Ecto neural progenitor cell (in vitro differentiated cells): ENCODE data around the gene SYNE2.
"Not testable (repeated sequence)": the region's sequence is repeated elsewhere in the genome, so short reads cannot be mapped to it uniquely, and the experiment has no call there.

ENCODE experiments used
- DNase-seq: peaks from one replicate; pipeline ENCODE4 v3.0.0-alpha.2; 2018; ENCODE audit warnings: low spot score

Gene SYNE2, protein sequence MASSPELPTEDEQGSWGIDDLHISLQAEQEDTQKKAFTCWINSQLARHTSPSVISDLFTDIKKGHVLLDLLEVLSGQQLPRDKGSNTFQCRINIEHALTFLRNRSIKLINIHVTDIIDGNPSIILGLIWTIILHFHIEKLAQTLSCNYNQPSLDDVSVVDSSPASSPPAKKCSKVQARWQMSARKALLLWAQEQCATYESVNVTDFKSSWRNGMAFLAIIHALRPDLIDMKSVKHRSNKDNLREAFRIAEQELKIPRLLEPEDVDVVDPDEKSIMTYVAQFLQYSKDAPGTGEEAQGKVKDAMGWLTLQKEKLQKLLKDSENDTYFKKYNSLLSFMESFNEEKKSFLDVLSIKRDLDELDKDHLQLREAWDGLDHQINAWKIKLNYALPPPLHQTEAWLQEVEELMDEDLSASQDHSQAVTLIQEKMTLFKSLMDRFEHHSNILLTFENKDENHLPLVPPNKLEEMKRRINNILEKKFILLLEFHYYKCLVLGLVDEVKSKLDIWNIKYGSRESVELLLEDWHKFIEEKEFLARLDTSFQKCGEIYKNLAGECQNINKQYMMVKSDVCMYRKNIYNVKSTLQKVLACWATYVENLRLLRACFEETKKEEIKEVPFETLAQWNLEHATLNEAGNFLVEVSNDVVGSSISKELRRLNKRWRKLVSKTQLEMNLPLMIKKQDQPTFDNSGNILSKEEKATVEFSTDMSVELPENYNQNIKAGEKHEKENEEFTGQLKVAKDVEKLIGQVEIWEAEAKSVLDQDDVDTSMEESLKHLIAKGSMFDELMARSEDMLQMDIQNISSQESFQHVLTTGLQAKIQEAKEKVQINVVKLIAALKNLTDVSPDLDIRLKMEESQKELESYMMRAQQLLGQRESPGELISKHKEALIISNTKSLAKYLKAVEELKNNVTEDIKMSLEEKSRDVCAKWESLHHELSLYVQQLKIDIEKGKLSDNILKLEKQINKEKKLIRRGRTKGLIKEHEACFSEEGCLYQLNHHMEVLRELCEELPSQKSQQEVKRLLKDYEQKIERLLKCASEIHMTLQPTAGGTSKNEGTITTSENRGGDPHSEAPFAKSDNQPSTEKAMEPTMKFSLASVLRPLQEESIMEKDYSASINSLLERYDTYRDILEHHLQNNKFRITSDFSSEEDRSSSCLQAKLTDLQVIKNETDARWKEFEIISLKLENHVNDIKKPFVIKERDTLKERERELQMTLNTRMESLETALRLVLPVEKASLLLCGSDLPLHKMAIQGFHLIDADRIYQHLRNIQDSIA (N-terminal part only)

DNA sequence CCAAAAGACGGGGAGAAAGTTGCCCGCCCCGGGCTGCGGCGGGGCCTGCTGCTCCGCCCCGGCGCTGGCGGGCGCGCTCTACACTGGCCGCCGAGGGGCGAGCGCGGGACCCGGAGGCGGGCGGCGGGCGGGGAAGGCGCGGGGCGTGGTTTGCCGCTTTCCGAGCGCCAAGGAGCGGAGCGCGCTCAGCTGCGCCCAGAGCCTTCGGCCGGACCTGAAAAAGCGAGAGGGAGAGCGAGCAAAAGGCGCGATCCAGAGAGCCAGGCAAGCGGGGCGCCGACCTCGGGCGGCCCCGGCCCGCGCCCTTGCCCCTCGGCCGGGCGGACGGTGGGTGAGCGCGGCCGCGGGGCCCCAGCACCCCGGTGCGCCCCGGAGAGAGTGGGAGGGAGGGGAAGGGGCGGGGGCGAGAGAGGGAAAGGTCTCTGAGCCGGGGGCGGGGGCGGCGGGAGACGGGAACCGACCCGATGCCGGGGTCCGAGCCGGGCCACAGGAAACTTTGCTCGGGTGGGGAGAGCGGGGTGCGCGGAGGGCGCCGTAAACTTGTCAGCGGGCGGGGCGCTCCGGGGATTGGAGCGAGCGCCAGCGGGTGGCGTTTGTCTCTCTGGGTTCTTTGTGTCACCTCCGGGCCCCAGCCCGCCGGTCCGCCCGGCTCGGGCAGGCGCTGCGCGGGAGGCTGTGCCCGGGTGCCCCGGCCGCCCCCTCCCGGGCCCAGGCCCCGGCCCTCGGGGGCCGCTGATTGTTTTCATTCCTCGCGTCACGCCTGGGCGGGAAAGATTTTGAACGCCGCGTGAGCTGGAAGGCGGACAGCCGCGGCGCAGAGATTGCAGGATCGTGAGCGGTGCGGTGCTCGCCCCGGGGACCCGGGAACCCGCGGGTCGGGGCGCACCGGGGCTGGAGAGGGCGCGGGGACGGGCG is at the start of gene SYNE2:
TSS of gene SYNE2 (plus strand) at position 188 of the 915 bp plus-strand sequence. CDS start 56,145 bp downstream, outside the sequence.
- DNase-seq = peak; percentile 90

DNA sequence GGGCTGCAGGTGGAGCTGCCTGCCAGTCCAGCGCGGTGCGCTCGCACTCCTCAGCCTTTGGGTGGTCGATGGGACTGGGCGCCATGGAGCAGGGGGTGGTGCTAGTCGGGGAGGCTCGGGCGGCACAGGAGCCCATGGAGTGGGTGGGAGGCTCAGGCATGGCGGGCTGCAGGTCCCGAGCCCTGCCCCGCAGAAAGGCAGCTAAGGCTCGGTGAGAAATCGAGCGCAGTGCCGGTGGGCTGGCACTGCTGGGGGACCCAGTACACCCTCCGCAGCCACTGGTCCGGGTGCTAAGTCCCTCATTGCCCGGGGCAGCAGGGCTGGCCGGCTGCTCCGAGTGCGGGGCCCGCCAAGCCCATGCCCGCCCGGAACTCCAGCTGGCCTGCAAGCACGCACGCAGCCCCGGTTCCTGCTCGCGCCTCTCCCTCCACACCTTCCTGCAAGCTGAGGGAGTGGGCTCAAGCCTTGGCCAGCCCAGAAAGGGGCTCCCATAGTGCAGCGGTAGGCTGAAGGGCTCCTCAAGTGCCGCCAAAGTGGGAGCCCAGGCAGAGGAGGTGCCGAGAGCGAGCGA is 49.5 kb upstream of the SYNE2 start:
- not testable (repeated sequence) for DNase-seq

DNA sequence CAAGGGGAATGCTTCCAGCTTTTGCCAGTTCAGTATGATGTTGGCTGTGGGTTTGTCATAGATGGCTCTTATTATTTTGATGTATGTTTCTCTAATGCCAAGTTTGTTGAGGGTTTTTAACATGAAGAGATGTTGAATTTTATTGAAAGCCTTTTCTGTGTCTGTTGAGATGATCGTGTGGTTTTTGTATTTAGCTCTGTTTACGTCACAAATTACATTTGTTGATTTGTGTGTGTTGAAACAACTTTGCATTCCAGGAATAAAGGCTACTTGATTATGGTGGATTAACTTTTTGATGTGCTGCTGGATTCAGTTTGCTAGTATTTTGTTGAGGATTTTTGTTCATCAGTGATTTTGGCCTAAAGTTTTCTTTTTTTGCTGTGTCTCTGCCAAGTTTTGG is 46.7 kb upstream of the SYNE2 start:
- not testable (repeated sequence) for DNase-seq

DNA sequence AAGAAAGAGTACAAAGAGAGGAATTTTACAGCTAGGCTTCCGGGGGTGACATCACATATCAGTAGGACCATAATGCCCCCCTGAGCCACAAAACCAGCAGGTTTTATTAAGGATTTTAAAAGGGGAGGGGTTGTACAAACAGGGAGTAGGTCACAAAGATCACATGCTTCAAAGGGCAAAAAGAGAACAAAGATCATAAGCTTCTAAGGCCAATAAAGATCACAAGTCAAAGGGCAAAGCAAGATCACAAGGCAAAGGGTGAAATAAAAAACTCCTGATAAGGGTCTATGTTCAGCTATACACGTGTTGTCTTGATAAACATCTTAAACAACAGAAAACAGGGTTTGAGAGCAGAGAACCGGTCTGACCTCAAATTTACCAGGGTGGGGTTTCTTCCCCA is 41.1 kb upstream of the SYNE2 start:
- not testable (repeated sequence) for DNase-seq

DNA sequence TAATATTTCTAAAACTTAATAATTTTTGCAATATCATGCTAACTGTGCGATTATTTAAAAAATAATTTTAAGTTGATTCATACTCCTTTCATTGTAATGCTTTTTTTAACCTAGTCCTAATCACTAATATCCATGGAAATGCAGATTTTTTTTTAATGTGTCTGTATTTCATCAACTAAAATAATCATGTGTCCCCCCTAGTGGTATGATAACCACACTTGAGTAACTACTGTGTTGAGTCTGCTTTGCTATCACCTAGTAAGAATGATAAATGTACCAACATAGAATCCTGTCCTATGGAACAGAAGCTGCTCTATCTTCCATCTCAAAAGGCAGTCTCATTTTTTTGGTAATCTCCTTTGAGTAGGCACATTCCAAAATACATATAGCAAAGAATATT is 19.1 kb upstream of the SYNE2 start:
- DNase-seq = no peak

DNA sequence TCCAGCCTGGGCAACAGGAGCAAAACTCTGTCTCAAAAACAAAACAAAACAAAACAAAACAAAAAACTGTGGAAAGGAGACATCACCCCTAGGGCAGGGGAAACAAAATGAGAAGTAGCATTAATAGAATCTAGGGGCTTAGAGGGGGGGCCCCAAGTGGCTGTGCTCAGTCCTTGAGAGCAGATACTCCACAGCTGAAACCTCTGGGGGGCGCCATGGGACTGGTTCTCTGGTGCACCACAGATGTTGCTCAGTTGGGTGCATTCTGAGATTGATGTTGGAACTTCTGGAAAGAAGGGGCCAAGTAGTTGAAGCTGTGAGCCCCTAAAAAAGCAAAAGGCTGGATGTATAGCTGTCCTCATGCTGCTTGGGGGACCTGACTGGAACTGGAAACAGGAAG is 11.8 kb upstream of the SYNE2 start:
- DNase-seq = no peak

DNA sequence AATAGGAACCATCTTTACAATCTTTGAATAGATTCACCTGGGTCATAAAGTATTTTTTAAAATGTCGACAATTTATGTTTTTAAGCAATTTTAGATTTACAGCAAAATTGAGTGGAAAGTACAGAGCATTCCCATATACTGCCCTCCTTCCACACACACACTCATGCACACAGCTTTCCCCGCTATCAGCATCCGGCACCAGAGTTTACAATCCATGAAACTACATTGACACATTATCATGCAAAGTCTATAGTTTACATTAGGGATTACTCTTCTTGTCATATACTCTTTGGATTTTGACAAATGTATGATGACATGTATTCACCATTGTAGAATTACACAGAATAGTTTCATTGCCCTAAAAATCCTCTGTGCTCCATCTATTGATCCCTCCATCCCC is 9.0 kb upstream of the SYNE2 start:
- DNase-seq = no peak

DNA sequence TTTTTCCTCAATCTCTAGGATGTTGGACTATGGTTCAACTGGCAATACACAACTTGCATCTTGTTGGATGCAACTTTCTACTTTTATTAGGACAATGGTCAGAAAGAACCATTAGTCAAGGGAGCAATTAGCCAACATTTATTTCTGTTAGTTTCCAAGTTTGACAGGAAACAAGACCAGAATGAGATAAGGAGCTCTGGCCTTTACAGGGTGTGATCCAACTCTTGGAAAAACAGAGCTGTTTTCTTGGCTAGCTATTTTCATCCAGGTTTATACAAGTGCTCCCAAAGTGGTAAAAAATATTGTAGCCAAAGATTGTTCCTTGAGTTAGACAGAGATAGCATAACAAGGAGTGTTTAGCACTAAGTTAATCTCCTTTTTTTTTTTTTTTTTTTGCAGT is 3.9 kb upstream of the SYNE2 start:
- DNase-seq = no peak

DNA sequence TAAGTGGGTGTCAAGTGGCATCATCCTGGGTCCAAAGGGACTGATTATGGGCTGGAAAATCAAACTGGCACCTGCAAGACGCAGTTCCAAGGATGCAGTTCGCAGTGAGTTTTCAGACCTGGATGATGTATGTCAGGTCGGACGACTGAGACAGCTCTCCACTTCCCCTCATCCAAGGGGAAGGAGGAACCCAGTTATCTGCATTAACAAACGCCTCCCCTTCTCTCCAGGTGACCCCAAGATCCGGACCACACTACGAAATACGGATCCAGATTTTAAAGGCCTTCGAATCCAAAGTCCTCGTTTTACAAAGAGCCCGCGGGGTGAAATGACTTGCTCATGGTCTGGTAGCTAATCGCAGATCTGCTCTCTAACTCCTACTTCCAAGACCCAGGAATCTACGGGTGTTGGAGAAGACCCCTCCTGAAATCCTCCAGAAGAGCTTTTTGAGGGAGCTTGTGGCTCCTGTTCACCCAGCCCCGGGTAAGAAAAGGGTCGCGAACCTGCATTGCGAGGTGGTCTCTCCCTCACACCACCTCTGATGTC is 460 bp upstream of the SYNE2 start:
- no peak for DNase-seq

DNA sequence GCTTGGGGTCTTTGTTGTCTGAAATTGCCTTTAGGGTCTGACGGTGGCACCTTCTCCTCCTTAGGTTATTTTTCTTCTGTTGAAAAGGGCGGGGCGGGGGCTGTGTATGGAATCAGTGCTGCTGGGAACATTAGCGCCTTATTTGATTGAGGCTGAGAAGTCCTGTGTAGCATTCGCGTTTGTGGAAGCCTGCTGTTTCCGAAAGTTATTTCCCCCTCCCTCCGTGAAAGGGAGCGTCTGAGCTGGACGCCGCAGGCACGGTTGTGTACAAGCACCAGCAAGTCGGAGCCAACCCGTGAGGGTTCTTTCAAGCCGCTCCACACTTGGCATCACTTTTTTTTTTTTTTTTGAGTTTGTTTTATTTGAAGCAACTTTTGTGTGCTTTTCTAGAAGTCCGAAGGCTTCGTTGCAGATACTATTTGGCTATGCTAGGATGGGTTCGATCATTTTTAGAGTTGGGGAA is 1.1 kb downstream of the SYNE2 start:
- DNase-seq = peak; percentile 60

DNA sequence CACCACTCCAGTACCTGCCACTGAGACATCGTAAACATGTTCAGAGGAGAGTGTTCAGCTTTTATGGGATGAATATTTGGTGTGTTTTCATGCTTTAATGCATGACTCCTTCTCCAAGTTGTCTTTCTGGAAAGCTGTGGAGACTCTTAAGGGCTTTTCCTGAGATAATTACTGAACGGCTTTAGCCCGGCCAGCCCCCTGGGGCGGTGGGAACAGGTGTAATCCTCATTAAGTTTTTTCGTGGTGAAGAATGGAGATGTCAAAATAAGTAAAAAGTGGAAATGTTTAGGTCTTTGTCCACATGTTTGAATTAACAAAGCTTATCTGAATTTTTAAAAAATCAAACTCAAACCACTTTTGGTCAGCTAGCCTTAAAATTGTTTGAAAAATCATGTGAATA is 1.5 kb downstream of the SYNE2 start:
- no peak for DNase-seq

DNA sequence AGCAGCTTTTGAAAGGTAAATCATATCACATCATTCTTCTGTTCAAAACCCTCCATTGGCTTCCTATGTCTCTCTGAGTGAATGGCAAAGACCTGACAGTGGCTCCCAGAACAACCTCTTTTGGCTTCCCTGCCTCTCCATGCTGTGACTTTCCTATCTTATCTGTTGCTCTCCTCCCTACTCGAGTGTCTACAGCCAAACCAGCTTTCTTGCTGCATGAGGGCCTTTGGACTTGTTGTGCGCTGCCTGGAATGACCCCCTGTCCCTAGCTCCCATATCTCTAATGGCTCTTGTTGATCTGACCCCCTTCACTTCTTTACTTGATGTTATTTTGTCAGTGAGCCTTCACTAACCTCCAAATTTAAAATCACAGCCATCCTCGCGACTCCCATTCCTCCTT is 2.5 kb downstream of the SYNE2 start:
- no peak for DNase-seq

DNA sequence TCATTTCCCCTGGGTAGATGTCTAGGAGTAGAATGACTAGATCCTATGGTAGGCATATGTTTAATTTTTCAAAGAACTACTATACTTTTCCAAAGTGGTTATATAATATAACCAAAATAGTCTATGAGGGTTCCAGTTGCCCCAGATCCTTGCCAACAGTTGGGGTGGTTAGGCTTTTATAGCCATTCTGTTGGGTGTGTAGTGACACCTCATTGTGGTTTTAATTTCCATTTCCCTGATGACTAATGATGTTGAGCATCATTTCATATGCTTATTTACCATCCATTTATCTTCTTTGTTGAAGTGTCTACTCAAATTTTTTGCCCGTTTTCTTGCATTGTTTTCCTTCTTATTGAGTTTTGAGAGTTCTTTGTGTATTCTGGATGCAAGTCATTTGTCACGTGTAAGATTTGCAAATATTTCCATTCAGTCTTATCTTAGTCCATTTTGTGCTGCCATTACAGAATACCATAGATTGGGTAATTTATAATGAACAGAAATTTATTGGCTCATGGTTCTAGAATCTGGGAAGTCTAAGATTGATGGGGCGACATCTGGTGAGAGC is 4.7 kb downstream of the SYNE2 start:
- DNase-seq = no peak

DNA sequence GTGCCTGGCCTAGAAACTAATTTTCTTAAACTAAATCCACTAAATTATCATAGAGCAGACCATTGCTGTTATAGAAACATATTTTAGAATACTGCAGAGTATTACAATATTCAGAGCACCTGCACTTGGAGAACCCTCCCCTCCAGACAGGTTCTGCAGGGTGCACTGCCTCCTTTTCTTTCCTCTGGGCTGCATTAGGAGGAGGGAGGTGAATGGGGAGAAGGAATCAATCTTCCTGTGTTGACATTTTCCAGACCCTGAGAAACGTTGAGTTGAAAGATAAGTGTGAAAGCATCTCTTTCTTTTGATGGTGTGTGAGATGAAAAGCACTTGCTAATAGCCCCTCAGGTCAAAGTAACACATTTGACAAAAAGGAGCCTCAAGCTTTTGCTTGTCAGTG is 7.3 kb downstream of the SYNE2 start:
- DNase-seq = no peak

DNA sequence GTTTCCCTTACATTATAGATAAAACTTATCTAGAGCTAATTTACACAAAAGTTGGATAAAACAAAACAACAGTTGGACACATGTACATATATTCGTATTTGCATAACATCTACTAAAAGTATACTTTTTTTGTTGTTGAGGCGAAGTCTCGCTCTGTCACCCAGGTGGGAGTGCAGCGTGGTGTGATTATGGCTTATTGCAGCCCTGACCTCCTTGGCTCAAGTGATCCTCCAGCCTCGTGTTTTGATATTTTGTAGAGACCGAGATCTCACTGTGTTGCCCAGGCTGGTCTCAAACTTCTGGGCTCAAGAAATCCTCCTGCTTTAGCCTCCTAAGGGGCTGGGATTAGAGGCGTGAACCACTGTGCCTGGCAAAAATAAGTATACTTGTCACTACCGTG is 9.4 kb downstream of the SYNE2 start:
- DNase-seq = no peak

DNA sequence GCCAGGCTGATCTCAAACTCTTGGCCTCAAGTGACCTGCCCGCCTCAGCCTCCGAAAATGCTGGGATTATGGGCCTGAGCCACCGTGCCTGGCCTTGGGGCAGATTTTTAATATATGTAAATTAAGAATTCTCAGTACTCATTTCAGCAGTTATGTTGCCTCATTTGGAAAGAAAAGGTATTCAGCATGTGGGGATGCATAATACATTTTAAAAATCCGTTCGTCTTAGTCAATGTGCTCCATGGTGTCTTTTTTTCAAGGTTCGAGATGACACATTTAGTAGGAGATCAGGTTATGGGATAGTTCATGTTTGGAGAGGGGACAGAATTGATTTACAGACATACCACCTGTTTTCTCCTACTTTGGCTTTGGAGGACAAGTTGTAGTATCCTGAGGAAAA is 10.2 kb downstream of the SYNE2 start:
- no peak for DNase-seq

DNA sequence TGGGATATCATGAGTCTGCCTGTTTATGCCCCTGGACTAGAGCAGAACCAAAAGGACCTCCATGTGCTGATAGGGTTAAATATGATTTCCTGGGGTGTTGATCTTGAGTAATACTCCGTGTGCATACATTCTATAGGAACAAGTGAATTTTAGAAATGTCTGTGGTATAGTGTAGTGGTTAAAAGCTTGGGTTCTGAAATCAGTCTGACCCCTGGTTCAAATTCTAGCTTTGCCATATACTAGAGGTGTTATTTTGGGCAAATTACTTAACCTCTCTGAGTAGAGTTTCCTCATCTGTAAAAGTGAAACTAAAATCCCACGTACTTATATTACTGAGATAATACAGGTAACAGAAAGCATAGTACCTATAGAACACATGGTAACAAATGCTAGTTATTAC is 12.0 kb downstream of the SYNE2 start:
- DNase-seq = not testable (repeated sequence)

DNA sequence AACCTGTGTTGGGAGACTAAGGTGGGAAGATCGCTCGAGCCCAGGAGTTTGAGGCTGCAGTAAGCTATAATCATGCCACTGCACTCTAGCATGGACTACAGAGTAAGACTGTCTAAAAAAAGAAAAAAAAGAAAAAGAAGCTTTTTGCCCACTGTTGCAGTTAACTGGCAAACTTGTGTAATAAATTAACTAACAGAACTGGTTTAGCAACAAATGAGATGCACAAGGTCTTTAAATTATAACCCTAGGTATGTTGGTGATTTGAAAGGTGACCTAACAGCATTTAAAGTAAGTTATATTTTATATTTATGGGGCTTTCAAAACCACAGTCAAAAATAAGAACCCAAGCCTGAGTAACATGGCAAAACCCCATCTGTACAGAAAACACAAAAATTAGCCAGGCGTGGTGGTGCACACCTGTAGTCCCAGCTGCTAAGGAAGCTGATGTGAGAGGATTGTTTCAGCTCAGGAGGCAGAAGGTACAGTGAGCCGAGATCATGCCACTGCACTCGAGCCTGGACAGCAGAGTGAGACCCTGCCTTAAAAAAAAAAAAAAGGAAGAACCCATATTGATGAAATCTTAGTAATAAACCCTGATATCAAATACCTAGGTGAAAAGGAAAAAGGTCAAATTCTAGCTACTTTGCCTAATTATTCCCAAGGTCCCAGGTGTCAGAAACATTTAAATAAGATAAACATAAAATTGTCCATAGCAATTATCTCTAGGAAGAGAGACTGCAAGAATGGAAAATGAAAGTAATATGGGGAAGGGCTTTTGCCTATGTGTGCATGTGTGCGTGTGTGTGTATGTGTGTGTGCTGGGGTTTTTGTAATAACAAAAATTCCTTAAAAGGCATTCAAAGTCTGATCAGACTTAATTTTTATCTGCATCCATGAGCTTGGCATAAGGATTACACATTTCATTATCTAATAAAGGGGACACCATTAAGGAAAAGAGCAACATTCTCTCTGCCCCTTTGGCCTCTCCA is 15.4 kb downstream of the SYNE2 start:
- DNase-seq = no peak
